HG03575 (cell line): Measurements from ENCODE around the gene IMPA2.

Source experiments
- ATAC-seq: cut with Tn5 transposase; IDR thresholded peaks from one replicate; pipeline ENCODE4 v1.9.1; 2021; ENCODE audit not compliant: unreplicated experiment, insufficient number of reproducible peaks, low FRiP score; ENCODE audit errors: extremely low read depth

The IMPA2 gene

GRCh38 chr18:11984091-11984490, 2.8 kb downstream of the IMPA2 start:
- no peak for ATAC-seq

- ATAC-seq, result no peak
Measured at GRCh38 chr18:11985586-11985985, 4.3 kb downstream of the IMPA2 start.

GRCh38 chr18:11986061-11986460, 4.8 kb downstream of the IMPA2 start:
- ATAC-seq, result no peak

GRCh38 chr18:11987527-11987926, 6.2 kb downstream of the IMPA2 start:
- ATAC-seq, result no peak

- no peak for ATAC-seq
Measured at GRCh38 chr18:11989174-11989573, 7.9 kb downstream of the IMPA2 start.

DNA sequence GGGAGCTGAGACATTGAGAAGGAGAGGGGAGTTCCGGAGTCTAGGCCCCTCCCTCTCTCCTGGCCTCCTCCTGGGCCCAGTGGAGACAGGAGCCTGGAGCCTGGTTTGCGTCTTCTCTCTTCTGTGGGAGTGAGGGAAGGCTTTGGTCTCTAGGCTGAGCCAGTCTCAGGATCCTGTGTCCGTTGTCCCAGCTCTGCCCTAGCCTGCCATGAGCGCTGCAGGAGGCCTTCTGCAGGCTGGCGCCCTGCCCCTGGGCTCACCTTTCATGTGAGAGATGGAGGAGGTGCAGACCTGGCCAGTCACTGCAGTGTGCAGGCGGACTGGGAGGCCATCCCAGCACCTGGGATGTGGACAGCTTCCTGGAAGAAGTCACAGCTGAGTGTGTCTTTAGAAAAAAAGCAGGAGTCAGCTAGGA, 8.7 kb downstream of the IMPA2 start:
- no peak for ATAC-seq

DNA sequence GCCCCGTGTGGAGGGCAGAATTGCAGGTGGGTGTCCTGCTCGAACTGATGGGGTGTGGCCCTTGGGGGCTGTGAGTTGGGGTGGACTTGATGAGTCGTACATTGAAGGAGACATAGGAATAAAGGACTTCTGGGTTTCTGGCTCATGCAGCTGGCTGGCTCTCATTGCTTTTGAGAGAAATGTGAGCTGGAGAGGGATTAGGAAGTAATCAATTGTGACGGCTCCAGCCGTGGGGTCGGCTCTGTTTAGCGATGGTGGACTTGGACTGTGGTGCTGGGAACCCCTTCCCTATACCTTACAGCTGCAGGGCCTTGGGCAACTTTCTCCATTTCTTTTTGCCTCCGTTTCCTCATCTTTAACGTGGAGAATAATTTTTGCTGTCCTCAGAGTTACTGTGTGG, 9.2 kb downstream of the IMPA2 start:
- ATAC-seq, result no peak

DNA sequence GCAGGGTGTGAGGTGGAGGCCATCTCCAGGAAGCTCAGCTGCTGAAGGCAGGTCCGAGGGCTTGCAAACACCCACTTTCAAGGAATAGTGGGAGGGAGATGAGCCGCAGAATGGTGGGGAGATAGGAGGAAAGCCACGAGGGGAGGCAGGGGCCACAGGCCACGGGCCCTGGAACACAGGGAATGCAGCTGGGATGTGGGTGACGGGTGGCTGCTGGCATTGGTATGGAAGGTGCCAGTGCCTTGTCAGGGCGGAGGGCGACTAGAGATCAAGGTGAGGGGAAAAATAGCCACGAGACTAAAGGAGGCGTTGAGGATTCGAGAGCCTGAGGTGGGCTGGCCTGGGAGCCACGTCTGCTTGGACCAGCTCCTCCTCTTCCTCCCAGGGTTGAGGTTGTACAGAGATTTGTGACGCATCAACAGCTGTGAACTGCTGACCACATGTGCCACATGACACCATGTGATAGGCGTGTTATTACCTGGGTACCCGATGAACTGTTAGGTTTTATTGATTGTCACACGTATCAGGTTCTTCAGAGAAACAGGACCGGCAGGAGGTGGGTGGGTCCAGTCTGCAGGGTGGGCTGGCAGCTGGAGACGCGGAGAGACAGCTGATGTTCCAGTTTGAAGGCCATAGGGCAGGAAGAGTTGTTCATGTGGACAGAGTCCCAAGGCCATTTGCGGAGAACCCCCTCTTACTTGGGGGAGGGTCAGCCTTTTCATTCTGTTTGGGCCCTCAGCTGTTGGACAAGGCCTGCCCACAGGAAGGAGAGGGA, 9.9 kb downstream of the IMPA2 start:
- ATAC-seq, result no peak

GRCh38 chr18:11992096-11992790, 10.9 kb downstream of the IMPA2 start:
- no peak for ATAC-seq

GRCh38 chr18:11993264-11993916, 12.1 kb downstream of the IMPA2 start:
- no peak for ATAC-seq

GRCh38 chr18:11994336-11994702, 13.0 kb downstream of the IMPA2 start:
- ATAC-seq, result no peak

DNA sequence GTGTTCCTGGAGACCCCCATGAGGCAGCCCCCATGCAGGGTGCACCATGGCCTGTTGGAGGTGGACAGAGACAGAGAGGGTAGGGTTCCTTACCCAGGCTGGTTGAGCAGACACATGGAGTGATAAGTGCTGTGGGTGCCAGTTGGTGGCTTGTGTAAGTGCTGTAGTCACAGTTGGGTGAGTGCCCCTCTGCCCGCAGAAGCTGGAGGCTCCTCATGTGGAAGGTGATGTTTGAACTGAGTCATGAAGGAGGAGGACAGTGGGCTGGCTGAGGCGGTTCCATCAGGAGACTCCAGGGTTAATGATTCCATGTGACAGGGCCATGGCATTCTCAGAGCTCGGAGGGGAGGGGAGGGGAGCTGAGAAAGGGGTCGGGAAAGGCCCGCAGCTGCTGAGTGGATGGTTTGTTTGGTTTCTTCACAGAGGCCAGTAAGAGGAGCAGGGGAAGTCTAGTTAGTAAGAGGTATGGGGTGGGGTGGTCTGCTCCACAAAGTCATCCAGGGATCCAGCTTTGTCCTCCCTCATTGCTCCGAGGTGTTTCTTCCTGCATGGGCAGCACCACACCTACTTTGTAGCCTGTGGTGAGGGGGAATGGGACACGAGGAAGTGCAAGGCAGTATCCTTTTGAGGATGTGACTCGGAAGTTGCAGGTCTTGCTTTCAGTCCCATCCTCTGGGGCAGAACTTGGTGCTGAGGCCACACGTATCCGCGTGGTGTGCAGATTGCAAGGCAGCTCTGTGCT, 13.6 kb downstream of the IMPA2 start:
- no peak for ATAC-seq

GRCh38 chr18:11995445-11996189, 14.3 kb downstream of the IMPA2 start:
- peak; percentile 72 for ATAC-seq

DNA sequence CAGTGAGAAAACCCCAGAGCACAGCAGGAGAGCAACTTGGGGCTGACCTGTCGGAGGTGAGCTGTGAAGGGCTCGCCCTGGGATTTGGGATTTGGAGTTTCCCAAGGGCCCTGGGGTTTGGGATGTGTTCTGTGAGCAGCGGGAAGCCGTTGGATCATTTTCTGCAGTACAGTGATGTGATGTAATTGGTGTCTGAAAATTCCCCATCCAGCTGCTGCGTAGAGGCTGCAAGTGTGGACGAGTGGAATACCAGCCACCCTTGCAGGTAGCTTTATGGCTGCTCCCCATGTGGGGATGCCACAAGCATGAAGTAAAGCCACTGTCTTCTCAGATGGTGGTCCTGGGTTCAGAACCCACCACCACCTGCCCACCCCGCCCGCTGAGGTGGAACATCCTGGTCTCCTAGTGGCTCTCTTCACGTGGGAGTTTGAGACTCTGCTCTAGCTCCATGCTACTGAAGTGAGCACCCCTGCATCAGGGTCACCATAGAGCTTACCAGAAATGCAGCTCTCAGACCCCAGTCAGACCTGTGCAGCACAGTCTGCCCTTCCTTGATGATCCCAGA, 15.0 kb downstream of the IMPA2 start:
- no peak for ATAC-seq

DNA sequence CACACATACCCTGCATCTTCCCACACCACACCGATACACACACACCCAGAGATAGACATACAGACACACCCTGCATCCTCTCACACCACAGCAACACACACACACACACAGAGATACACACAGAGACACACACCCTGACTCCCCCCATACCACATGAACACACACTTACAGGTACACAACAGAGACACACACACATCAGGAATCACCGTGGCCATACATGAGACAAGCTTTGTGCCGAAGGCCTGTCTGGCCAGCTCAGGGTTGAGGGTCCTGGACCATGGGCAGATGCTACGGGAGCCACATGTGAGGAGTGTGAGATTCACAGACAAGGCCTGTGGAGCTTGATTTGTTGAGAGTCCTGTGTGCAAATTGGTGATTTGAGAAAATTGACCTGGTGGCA, 15.6 kb downstream of the IMPA2 start:
- ATAC-seq, result no peak

- no peak for ATAC-seq
Measured at GRCh38 chr18:11997466-11997865, 16.2 kb downstream of the IMPA2 start.

- no peak for ATAC-seq
Measured at GRCh38 chr18:11998193-11998592, 16.9 kb downstream of the IMPA2 start.

DNA sequence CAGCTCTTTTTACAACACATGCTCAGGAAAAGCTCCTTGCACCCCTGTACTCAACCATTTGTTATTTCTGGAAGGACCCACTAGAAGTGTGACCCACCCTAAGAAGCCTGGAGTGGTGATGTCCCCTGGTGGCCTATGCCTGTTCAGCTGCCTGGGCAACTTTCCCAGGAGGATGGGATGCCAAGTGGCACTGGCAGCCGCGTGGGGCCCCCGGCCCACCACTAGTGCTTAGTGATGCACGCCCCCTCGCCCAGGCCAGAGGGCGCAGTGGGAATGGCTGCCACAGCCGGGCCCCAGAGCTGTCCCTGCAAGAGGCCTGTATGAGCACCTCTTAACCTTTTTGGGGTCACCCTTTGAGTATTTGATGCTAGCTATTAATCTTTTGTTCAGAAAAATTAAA, 18.1 kb downstream of the IMPA2 start:
- no peak for ATAC-seq
